ENCODE results near the gene NGEF. TPM values are rescaled to one million over a fixed set of nuclear protein-coding genes. Genes with fewer than 3 reads are reported as not detected.

Gene NGEF
- total RNA-seq, 1 experiment from 2014 or later, result 5.4 TPM

- Mint-ChIP-seq H3K4me1 (peaks cover 26% of the 10 kb centered on the region), H3K27ac (no peak overlapping the region), H3K36me3 (no peaks in the 10 kb centered on the region), H3K27me3 (ENCODE audit: low read depth) (peaks cover 7% of the 10 kb centered on the region), H3K9me3 (no peaks in the 10 kb centered on the region), H3K4me3 (no peak overlapping the region)
- ATAC-seq (no peak), DNase-seq (ENCODE audit: low spot score) (no peak)
- ChIA-PET POLR2A (no interaction called here), CTCF (no interaction called here)
- TF ChIP-seq ESRRA (CRISPR knock-in tag; IDR thresholded peaks at IDR 0.05; ENCODE audit: borderline replicate concordance) (no peak), TP53 (CRISPR knock-in tag; IDR thresholded peaks at IDR 0.05) (no peak), ZNF423 (CRISPR knock-in tag; IDR thresholded peaks at IDR 0.05) (no peak), FOXK1 (CRISPR knock-in tag; IDR thresholded peaks at IDR 0.05) (no peak), NR2C2 (CRISPR knock-in tag; IDR thresholded peaks at IDR 0.05) (no peak), TCF7 (CRISPR knock-in tag; IDR thresholded peaks at IDR 0.05; ENCODE audit: low read depth) (no peak), FOXP4 (CRISPR knock-in tag; IDR thresholded peaks at IDR 0.05) (no peak), ZNF138 (CRISPR knock-in tag; conservative IDR thresholded peaks at IDR 0.05) (no peak), ZNF121 (CRISPR knock-in tag; IDR thresholded peaks at IDR 0.05) (no peak), CDX4 (CRISPR knock-in tag; IDR thresholded peaks at IDR 0.05; ENCODE audit: borderline replicate concordance) (no peak), GTF2I (CRISPR knock-in tag; conservative IDR thresholded peaks at IDR 0.05) (no peak), NFE2L1 (CRISPR knock-in tag; IDR thresholded peaks at IDR 0.05) (no peak), E2F1 (CRISPR knock-in tag; IDR thresholded peaks at IDR 0.05) (no peak), ELF4 (CRISPR knock-in tag; IDR thresholded peaks at IDR 0.05; ENCODE audit: low read depth) (no peak), JUN (CRISPR knock-in tag; IDR thresholded peaks at IDR 0.05) (no peak), CREM (CRISPR knock-in tag; IDR thresholded peaks at IDR 0.05) (no peak), ZNF425 (CRISPR knock-in tag; conservative IDR thresholded peaks at IDR 0.05) (no peak), HMGA2 (CRISPR knock-in tag; IDR thresholded peaks at IDR 0.05) (no peak)
- TF ChIP-seq, protein P1, sequence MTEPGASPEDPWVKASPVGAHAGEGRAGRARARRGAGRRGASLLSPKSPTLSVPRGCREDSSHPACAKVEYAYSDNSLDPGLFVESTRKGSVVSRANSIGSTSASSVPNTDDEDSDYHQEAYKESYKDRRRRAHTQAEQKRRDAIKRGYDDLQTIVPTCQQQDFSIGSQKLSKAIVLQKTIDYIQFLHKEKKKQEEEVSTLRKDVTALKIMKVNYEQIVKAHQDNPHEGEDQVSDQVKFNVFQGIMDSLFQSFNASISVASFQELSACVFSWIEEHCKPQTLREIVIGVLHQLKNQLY (CRISPR knock-in tag; IDR thresholded peaks at IDR 0.05), result no peak
These were observed 44.0 kb upstream of the NGEF start for GRCh38 chr2:233056961-233057605.

GRCh38 chr2:233055362-233055761 lies 42.3 kb upstream of the NGEF start:
- Mint-ChIP-seq H3K36me3 (no peaks in the 10 kb centered on the region), H3K27me3 (ENCODE audit: low read depth) (peaks cover 7% of the 10 kb centered on the region), H3K4me1 (peaks cover 40% of the 10 kb centered on the region), H3K27ac (no peak overlapping the region), H3K9me3 (no peaks in the 10 kb centered on the region), H3K4me3 (no peak overlapping the region)
- DNase-seq (ENCODE audit: low spot score) (no peak), ATAC-seq (no peak)
- POLR2A ChIA-PET, result no interaction called here
- CTCF ChIA-PET, result interaction anchor here (0.6 to 2.3 kb wide), 3 partner anchors 9 to 107 kb away, joined by 4 to 14 read pairs (median 4); no protein-coding TSS in a partner anchor
- TF ChIP-seq ETV6 (CRISPR knock-in tag; IDR thresholded peaks at IDR 0.05) (no peak), OVOL2 (CRISPR knock-in tag; IDR thresholded peaks at IDR 0.05; ENCODE audit: borderline replicate concordance) (no peak), ELF4 (CRISPR knock-in tag; IDR thresholded peaks at IDR 0.05; ENCODE audit: low read depth) (no peak), ESRRA (CRISPR knock-in tag; IDR thresholded peaks at IDR 0.05; ENCODE audit: borderline replicate concordance) (no peak), SP1 (CRISPR knock-in tag; conservative IDR thresholded peaks at IDR 0.05) (no peak), NR1H2 (CRISPR knock-in tag; IDR thresholded peaks at IDR 0.05) (no peak), ZBTB21 (CRISPR knock-in tag; IDR thresholded peaks at IDR 0.05; ENCODE audit: borderline replicate concordance) (no peak), ATF1 (CRISPR knock-in tag; IDR thresholded peaks at IDR 0.05) (no peak), GTF2I (CRISPR knock-in tag; conservative IDR thresholded peaks at IDR 0.05) (no peak), CREB1 (CRISPR knock-in tag; IDR thresholded peaks at IDR 0.05) (no peak)
- TF ChIP-seq, protein P2, sequence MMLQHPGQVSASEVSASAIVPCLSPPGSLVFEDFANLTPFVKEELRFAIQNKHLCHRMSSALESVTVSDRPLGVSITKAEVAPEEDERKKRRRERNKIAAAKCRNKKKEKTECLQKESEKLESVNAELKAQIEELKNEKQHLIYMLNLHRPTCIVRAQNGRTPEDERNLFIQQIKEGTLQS (CRISPR knock-in tag; conservative IDR thresholded peaks at IDR 0.05), result no peak
- TF ChIP-seq, protein P3, sequence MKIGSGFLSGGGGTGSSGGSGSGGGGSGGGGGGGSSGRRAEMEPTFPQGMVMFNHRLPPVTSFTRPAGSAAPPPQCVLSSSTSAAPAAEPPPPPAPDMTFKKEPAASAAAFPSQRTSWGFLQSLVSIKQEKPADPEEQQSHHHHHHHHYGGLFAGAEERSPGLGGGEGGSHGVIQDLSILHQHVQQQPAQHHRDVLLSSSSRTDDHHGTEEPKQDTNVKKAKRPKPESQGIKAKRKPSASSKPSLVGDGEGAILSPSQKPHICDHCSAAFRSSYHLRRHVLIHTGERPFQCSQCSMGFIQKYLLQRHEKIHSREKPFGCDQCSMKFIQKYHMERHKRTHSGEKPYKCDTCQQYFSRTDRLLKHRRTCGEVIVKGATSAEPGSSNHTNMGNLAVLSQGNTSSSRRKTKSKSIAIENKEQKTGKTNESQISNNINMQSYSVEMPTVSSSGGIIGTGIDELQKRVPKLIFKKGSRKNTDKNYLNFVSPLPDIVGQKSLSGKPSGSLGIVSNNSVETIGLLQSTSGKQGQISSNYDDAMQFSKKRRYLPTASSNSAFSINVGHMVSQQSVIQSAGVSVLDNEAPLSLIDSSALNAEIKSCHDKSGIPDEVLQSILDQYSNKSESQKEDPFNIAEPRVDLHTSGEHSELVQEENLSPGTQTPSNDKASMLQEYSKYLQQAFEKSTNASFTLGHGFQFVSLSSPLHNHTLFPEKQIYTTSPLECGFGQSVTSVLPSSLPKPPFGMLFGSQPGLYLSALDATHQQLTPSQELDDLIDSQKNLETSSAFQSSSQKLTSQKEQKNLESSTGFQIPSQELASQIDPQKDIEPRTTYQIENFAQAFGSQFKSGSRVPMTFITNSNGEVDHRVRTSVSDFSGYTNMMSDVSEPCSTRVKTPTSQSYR (CRISPR knock-in tag; IDR thresholded peaks at IDR 0.05), result no peak
